Stimulated activated CD4-positive, alpha-beta T cell treated with anti-CD3 and anti-CD28 coated beads, Interleukin-4, amount 100 ng/mL, for 4 hours (primary cell): ENCODE data around the gene RPRD2.

Experiments used
- DNase-seq, 2 experiments: peaks; one replicate each; pipeline ENCODE4 v3.0.0-alpha.2; 2020

The RPRD2 gene

GRCh38 chr1:150516050-150516591 is 152.2 kb downstream of the RPRD2 start:
- DNase-seq: no peak

GRCh38 chr1:150516616-150517015 is 152.7 kb downstream of the RPRD2 start:
- DNase-seq: no peak

- no peak for DNase-seq
Observed at GRCh38 chr1:150521196-150521968, 157.4 kb downstream of the RPRD2 start.

GRCh38 chr1:150525348-150525747 is 161.4 kb downstream of the RPRD2 start:
- no peak for DNase-seq
